Measurements from ENCODE around the gene CDON.

Gene CDON

DNA sequence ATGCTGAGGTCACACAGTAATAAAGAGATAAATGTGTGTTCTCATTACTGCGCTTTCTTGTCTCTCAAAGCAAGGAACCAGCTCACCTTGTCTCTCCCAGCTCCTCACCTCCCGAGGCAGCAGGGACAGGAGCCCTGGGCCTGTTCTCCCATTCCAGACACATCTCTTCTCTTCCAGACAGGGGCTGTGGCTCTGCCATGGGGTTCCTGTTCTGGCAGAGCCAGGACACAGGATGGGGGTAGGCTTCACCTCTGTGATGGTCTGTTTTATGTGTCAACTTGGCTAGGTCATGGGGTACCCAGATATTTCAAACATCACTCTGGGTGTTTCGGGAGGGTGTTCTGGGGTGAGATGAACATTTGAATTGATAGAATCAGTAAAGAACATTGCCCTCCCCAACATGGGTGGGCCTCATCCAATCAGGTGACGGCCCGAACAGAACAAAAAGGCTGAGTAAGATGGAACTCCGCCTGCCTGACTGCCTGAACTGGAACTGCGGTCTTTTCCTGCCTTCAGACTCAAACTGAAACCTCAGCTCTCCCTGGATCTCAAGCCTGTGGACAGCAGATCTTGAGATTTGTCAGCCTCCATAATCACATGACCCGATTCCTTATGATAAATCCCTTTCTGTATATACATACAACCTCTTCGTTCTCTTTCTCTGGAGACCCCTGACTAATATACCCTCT is 118.9 kb downstream of the CDON start:
- H3K4me1 ChIP-seq (ENCODE audit: insufficient read depth, low read length, poor library complexity, severe bottlenecking) = no peaks in the 10 kb centered on the region
- H3K9ac ChIP-seq (ENCODE audit: low read depth, low read length, poor library complexity, severe bottlenecking) = no peak overlapping the region
- no peak overlapping the region for H3K4me2 ChIP-seq (ENCODE audit: low read depth, low read length, poor library complexity, severe bottlenecking)
- H2AFZ ChIP-seq (ENCODE audit: low read length) = no peak overlapping the region
- no peaks in the 10 kb centered on the region for H4K20me1 ChIP-seq (ENCODE audit: insufficient read depth, low read length, poor library complexity, severe bottlenecking)
- H3K36me3 ChIP-seq (ENCODE audit: insufficient read depth, low read length) = no peaks in the 10 kb centered on the region
- H3K9me2 ChIP-seq (replicated peaks; ENCODE audit: low read depth, low read length) = no peaks in the 10 kb centered on the region
- H3K79me2 ChIP-seq (ENCODE audit: insufficient read depth, low read length) = no peaks in the 10 kb centered on the region
- TF ChIP-seq, protein P1, sequence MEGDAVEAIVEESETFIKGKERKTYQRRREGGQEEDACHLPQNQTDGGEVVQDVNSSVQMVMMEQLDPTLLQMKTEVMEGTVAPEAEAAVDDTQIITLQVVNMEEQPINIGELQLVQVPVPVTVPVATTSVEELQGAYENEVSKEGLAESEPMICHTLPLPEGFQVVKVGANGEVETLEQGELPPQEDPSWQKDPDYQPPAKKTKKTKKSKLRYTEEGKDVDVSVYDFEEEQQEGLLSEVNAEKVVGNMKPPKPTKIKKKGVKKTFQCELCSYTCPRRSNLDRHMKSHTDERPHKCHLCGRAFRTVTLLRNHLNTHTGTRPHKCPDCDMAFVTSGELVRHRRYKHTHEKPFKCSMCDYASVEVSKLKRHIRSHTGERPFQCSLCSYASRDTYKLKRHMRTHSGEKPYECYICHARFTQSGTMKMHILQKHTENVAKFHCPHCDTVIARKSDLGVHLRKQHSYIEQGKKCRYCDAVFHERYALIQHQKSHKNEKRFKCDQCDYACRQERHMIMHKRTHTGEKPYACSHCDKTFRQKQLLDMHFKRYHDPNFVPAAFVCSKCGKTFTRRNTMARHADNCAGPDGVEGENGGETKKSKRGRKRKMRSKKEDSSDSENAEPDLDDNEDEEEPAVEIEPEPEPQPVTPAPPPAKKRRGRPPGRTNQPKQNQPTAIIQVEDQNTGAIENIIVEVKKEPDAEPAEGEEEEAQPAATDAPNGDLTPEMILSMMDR (conservative IDR thresholded peaks at IDR 0.05; ENCODE audit: low read length) = no peak
- TF ChIP-seq EZH2phosphoT487 (IDR thresholded peaks at IDR 0.05; ENCODE audit: borderline replicate concordance) = no peak
- H3K27me3 ChIP-seq (ENCODE audit: insufficient read depth, low read length, poor library complexity, severe bottlenecking) = no peaks in the 10 kb centered on the region
- no peak overlapping the region for H3K4me3 ChIP-seq (ENCODE audit: low read length, poor library complexity, severe bottlenecking)
- H3K9me3 ChIP-seq (ENCODE audit: insufficient read depth, low read depth, low read length) = no peaks in the 10 kb centered on the region
- H3F3A ChIP-seq (ENCODE audit: low read depth) = no peaks in the 10 kb centered on the region

DNA sequence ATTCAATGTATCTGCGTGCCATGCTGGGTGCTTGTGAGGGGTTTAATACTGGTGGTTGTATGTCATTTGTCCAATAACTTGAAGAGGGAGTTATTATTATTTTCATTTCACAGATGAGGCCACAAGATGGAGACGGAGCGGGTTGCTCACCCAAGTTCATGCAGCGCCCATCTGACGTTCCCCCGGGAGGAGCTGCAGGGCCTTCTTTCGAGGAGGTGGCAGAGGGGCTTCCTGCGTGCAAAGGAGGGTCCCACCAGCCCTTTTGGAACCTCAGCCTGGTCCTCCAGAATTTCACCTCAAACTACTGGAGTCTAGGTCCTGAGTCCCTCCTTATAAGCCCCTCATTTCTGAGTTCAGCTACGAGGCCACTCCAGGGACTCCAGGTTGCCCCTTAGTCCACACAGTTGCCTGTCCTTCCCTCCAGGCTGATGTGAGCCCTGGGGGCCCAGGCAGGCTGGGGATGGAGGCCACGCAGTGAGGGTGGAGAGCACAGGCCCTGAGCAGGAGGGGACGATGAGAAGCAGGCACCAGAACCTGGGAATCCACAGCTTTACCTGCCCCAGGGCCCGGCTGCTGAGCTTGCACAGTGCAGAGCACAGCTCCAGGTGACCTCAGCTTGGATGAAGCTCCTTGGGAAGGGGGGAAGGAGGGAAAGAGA is 119.8 kb downstream of the CDON start:
- Histone ChIP-seq H3K9me3 (ENCODE audit: insufficient read depth, low read depth, low read length) (no peaks in the 10 kb centered on the region), H3K4me2 (ENCODE audit: low read depth, low read length, poor library complexity, severe bottlenecking) (no peak overlapping the region), H3K27me3 (ENCODE audit: insufficient read depth, low read length, poor library complexity, severe bottlenecking) (no peaks in the 10 kb centered on the region), H3K4me3 (ENCODE audit: low read length, poor library complexity, severe bottlenecking) (no peak overlapping the region), H3F3A (ENCODE audit: low read depth) (no peaks in the 10 kb centered on the region), H3K4me1 (ENCODE audit: insufficient read depth, low read length, poor library complexity, severe bottlenecking) (no peaks in the 10 kb centered on the region), H2AFZ (ENCODE audit: low read length) (peak overlapping the region; percentile 67; the same call in 1 of the 2 replicates), H3K9ac (ENCODE audit: low read depth, low read length, poor library complexity, severe bottlenecking) (no peak overlapping the region), H4K20me1 (ENCODE audit: insufficient read depth, low read length, poor library complexity, severe bottlenecking) (no peaks in the 10 kb centered on the region), H3K79me2 (ENCODE audit: insufficient read depth, low read length) (no peaks in the 10 kb centered on the region), H3K36me3 (ENCODE audit: insufficient read depth, low read length) (no peaks in the 10 kb centered on the region), H3K9me2 (replicated peaks; ENCODE audit: low read depth, low read length) (no peaks in the 10 kb centered on the region)
- no peak for TF ChIP-seq EZH2phosphoT487 (IDR thresholded peaks at IDR 0.05; ENCODE audit: borderline replicate concordance)
- TF ChIP-seq, protein P1 (conservative IDR thresholded peaks at IDR 0.05; ENCODE audit: low read length) = no peak

GRCh38 chr11:125941619-125942611 is 120.8 kb downstream of the CDON start:
- Histone ChIP-seq H3K36me3 (ENCODE audit: insufficient read depth, low read length) (no peaks in the 10 kb centered on the region), H4K20me1 (ENCODE audit: insufficient read depth, low read length, poor library complexity, severe bottlenecking) (no peaks in the 10 kb centered on the region), H3F3A (ENCODE audit: low read depth) (no peaks in the 10 kb centered on the region), H3K9me3 (ENCODE audit: insufficient read depth, low read depth, low read length) (no peaks in the 10 kb centered on the region), H3K9me2 (replicated peaks; ENCODE audit: low read depth, low read length) (no peaks in the 10 kb centered on the region), H3K4me3 (ENCODE audit: low read length, poor library complexity, severe bottlenecking) (no peak overlapping the region), H3K9ac (ENCODE audit: low read depth, low read length, poor library complexity, severe bottlenecking) (no peak overlapping the region), H2AFZ (ENCODE audit: low read length) (peak overlapping the region; percentile 67), H3K4me1 (ENCODE audit: insufficient read depth, low read length, poor library complexity, severe bottlenecking) (no peaks in the 10 kb centered on the region), H3K4me2 (ENCODE audit: low read depth, low read length, poor library complexity, severe bottlenecking) (no peak overlapping the region), H3K27me3 (ENCODE audit: insufficient read depth, low read length, poor library complexity, severe bottlenecking) (peaks cover 2% of the 10 kb centered on the region), H3K79me2 (ENCODE audit: insufficient read depth, low read length) (no peaks in the 10 kb centered on the region)
- TF ChIP-seq EZH2phosphoT487 (IDR thresholded peaks at IDR 0.05; ENCODE audit: borderline replicate concordance) = no peak
- TF ChIP-seq, protein P1 (conservative IDR thresholded peaks at IDR 0.05; ENCODE audit: low read length) = peak; percentile 83
